Heart right ventricle (tissue), 16 donors: ENCODE results near the gene DNAH12. TPM values are rescaled to one million over a fixed set of nuclear protein-coding genes. Genes with fewer than 3 reads are reported as not detected.

Experiments used
- ATAC-seq, 8 donors: fragments of 200-7000 bp; cut with Tn5 transposase; one replicate each; pipeline ENCODE4 v1.9.1; 2020; ENCODE audit warnings: mild to moderate bottlenecking in 8 of 8, moderate library complexity in 8 of 8, moderate number of reproducible peaks in 1 of 8
- DNase-seq, 2 donors: peaks; one replicate each; pipeline ENCODE4 v3.0.0-alpha.2; 2020
- H3K27ac ChIP-seq, 10 donors: fragments of 200-600 bp; sonication (generic) in 2 of 10; one replicate each; pipeline versions ENCODE4 v1.5.0 to v1.8.0; 2020 to 2022; ENCODE audit warnings: mild to moderate bottlenecking in 3 of 10
- H3K27me3 ChIP-seq, 7 donors: fragments of 200-600 bp; one replicate each; pipeline ENCODE4 v1.8.0; 2021 to 2022; ENCODE audit warnings: mild to moderate bottlenecking in 2 of 7
- H3K36me3 ChIP-seq, 9 donors: fragments of 200-600 bp; sonication (generic) in 1 of 9; one replicate each; pipeline versions ENCODE4 v1.5.0 to v1.8.0; 2020 to 2022; ENCODE audit warnings: mild to moderate bottlenecking in 2 of 9
- H3K4me1 ChIP-seq, 9 donors: fragments of 200-600 bp; sonication (generic) in 1 of 9; one replicate each; pipeline versions ENCODE4 v1.5.0 to v1.8.0; 2020 to 2022; ENCODE audit warnings: mild to moderate bottlenecking in 4 of 9
- H3K4me3 ChIP-seq, 10 donors: fragments of 200-600 bp; sonication (generic) in 2 of 10; one replicate each; pipeline versions ENCODE4 v1.5.0 to v1.8.0; 2020 to 2022; ENCODE audit warnings: mild to moderate bottlenecking in 7 of 10, moderate library complexity in 2 of 10
- H3K9me3 ChIP-seq, 11 donors: fragments of 200-600 bp in 10 of 11; sonication (generic) in 2 of 11; one replicate each; pipeline versions ENCODE4 v1.5.0 to v1.8.0; 2013 to 2022; ENCODE audit warnings: mild to moderate bottlenecking in 2 of 11, control low read depth in 1 of 11, moderate library complexity in 1 of 11
- CTCF ChIP-seq, 9 donors: fragments of 200-600 bp; sonication (generic) in 2 of 9; IDR thresholded peaks; one replicate each; pipeline versions ENCODE4 v1.5.0 to v1.8.0; 2021 to 2022; ENCODE audit warnings: antibody characterized with exemption in 9 of 9, mild to moderate bottlenecking in 5 of 9, moderate library complexity in 1 of 9
- WGBS, 2 donors: extraction: QIAGEN DNeasy Blood & Tissue Kit; methylation state at CpG; one replicate each; pipeline ENCODE4 v1.1.7; 2013; ENCODE audit warnings: inconsistent platforms in 1 of 2; 5-methylcytosine and 5-hydroxymethylcytosine counted together
- intact Hi-C, 10 donors: fragments of 100-400 bp; cut with DNase I; formaldehyde crosslinking; loops; one replicate each; pipeline versions ENCODE4 v1.11.1 to v1.14.2; 2022
- polyA plus RNA-seq, 2 donors: library from polyadenylated mRNA; stranded (reverse); fragments of 200-250 nt; gene quantifications; one replicate each; pipeline ENCODE4 v1.2.3, GENCODE V29; 2013
- total RNA-seq, 10 donors: library from RNA; stranded (reverse); fragmentation: NEBNext Ultra II Directional in 3 of 10; extraction: Animal tissue kit (Norgen Biotek cat#: 25700) in 3 of 10; gene quantifications; one replicate each; pipeline versions ENCODE4 v1.2.1 to v1.2.4, GENCODE V29; 2021 to 2023
- donor health status: Arrhythmogenic right ventricular cardiomyopathy.
- donor health status: ischemic (EF 13 %, LVEDD 7.1; RV severe dilation, severe dysfunction).
- donor health status: healthy with polysubstance abuse.
- donor health status: DM: no; HTN: yes; CAD: no.
- donor health status: DM: no; HTN: no; CAD: no.
- donor health status: ischemic (EF 25% LVEDD 6.9; RV normal size, moderate dysfunction).
- donor health status: ischemic (EF 25% LVEDD 5.7; RV mildly dilated, moderate dysfunction).
- donor health status: healthy.
- donor health status: DM: yes; HTN: yes; CAD: no.
- donor health status: Ischemic cardiomyopathy.
- donor health status: ischemic (EF 35%, LVEDD 5.7; RV mildly dilated, moderate dysfunction).
- donor health status: nonischemic (EF 11% LVEDD 7.7; RV severe dilation, severe dysfunction).
- donor health status: DM: yes; HTN: yes; CAD: no.
- donor health status: PGD.
- donor health status: ischemic (EF 29% LVEDD 5.4; RV normal size, mild dysfunction).
- donor health status: nonischemic (EF 23%, LVEDD 6.1; RV moderate dilation, normal function).

Gene DNAH12
- total and polyA plus RNA-seq, 12 donors, result 0.01 to 0.44 (median 0.12) TPM; not detected in 4

- no peak overlapping the region for H3K4me3 ChIP-seq
- TF ChIP-seq CTCF (IDR thresholded peaks at IDR 0.05), result no peak
- no peaks in the 10 kb centered on the region for H3K27me3 ChIP-seq
- intact Hi-C loops, result no loop called here
- WGBS, 2 donors, result 66 to 77% methylated on average over 2 of the region's 2 CpGs
- DNase-seq (no peak), ATAC-seq (no peak)
- H3K9me3 ChIP-seq, result peaks cover 0 to 21% (median 0%) of the 10 kb centered on the region in 11 donors
- H3K4me1 ChIP-seq, result no peaks in the 10 kb centered on the region
- H3K27ac ChIP-seq, result no peak overlapping the region
- no peaks in the 10 kb centered on the region for H3K36me3 ChIP-seq
These were observed 134.7 kb downstream of the DNAH12 start for GRCh38 chr3:57409471-57409870.

GRCh38 chr3:57402675-57403074 lies 141.5 kb downstream of the DNAH12 start:
- intact Hi-C loops, result no loop called here

GRCh38 chr3:57397175-57398026 lies 146.7 kb downstream of the DNAH12 start:
- Histone ChIP-seq H3K9me3 (peaks cover 0 to 7% (median 0%) of the 10 kb centered on the region in 11 donors), H3K27me3 (peaks cover 0 to 19% (median 0%) of the 10 kb centered on the region in 7 donors), H3K4me1 (peaks cover 0 to 2% (median 0%) of the 10 kb centered on the region in 9 donors), H3K4me3 (no peak overlapping the region), H3K27ac (no peak overlapping the region), H3K36me3 (no peaks in the 10 kb centered on the region)
- TF ChIP-seq CTCF (IDR thresholded peaks at IDR 0.05), result peak; percentile 45 to 81 (median 76)
- intact Hi-C loops, result loop anchor here in 2 of 10 donors (5.0 to 10.0 kb wide), 2 partner anchors 457 to 460 kb away; no protein-coding TSS in a partner anchor
- DNase-seq, result peak; percentile 7 to 9
- peak in 5 of 8 donors; percentile 34 to 85 (median 60) for ATAC-seq
- 8 to 16% methylated on average over 3 of the region's 3 CpGs for WGBS, 2 donors

More at GRCh38 chr3:57402675-57403074, 141.5 kb downstream of the DNAH12 start:
- Histone ChIP-seq H3K27me3 (peaks cover 0 to 19% (median 0%) of the 10 kb centered on the region in 7 donors), H3K4me1 (peaks cover 0 to 1% (median 0%) of the 10 kb centered on the region in 9 donors), H3K27ac (no peak overlapping the region), H3K4me3 (no peak overlapping the region), H3K36me3 (no peaks in the 10 kb centered on the region), H3K9me3 (peaks cover 0 to 7% (median 0%) of the 10 kb centered on the region in 11 donors)
- WGBS, 2 donors, result 75 to 81% methylated on average over 5 of the region's 5 CpGs
- no peak for TF ChIP-seq CTCF (IDR thresholded peaks at IDR 0.05)
- DNase-seq (no peak), ATAC-seq (no peak)

GRCh38 chr3:57393977-57394376 lies 150.2 kb downstream of the DNAH12 start:
- TF ChIP-seq CTCF (IDR thresholded peaks at IDR 0.05), result no peak
- WGBS, 2 donors, result 19 to 38% methylated on average over 3 of the region's 3 CpGs
- intact Hi-C loops, result loop anchor here in 1 of 10 donors (10.0 kb wide), 1 partner anchor 461 kb away; no protein-coding TSS in a partner anchor
- Histone ChIP-seq H3K36me3 (no peaks in the 10 kb centered on the region), H3K9me3 (peaks cover 0 to 7% (median 0%) of the 10 kb centered on the region in 11 donors), H3K4me3 (no peak overlapping the region), H3K4me1 (peaks cover 0 to 2% (median 0%) of the 10 kb centered on the region in 9 donors), H3K27ac (no peak overlapping the region), H3K27me3 (peaks cover 0 to 4% (median 0%) of the 10 kb centered on the region in 7 donors)
- ATAC-seq (no peak), DNase-seq (no peak)
